Astrocyte (in vitro differentiated cells and primary cell): Measurements from ENCODE around the gene ARIH2. TPM values are rescaled to one million over a fixed set of nuclear protein-coding genes. Genes with fewer than 3 reads are reported as not detected.

Source experiments
- DNase-seq: peaks from one replicate; pipeline ENCODE4 v3.0.0-alpha.2; 2010; ENCODE audit warnings: low read depth
- FAIRE-seq: peaks from 2 replicates; lab custom pipeline; 2011; peaks lifted over from hg19 to GRCh38; lab: Jason Lieb, UNC
- H2AFZ ChIP-seq: 2 replicates; pipeline ENCODE4 v1.6.0; 2012; ENCODE audit warnings: low read depth, low read length, inconsistent platforms
- H3K27ac ChIP-seq: 2 replicates; pipeline ENCODE4 v1.5.1; 2011; ENCODE audit warnings: low read depth, low read length, inconsistent platforms
- H3K27me3 ChIP-seq: 2 replicates; pipeline ENCODE4 v1.6.0; 2011; ENCODE audit warnings: low read length, inconsistent platforms; ENCODE audit not compliant: insufficient read depth
- H3K36me3 ChIP-seq: 2 replicates; pipeline ENCODE4 v1.5.1; 2011; ENCODE audit warnings: low read length, inconsistent platforms; ENCODE audit not compliant: insufficient read depth
- H3K4me1 ChIP-seq: 2 replicates; pipeline ENCODE4 v1.5.1; 2011; ENCODE audit warnings: low read length, inconsistent platforms; ENCODE audit not compliant: insufficient read depth
- H3K4me2 ChIP-seq: 2 replicates; pipeline ENCODE4 v1.6.0; 2012; ENCODE audit warnings: low read length, inconsistent platforms
- H3K4me3 ChIP-seq: 2 replicates; pipeline ENCODE4 v1.5.1; 2011; ENCODE audit warnings: low read depth, mild to moderate bottlenecking, low read length, inconsistent platforms; ENCODE audit not compliant: insufficient read depth
- H3K79me2 ChIP-seq: 2 replicates; pipeline ENCODE4 v1.6.0; 2012; ENCODE audit warnings: mild to moderate bottlenecking, low read length, inconsistent platforms; ENCODE audit not compliant: insufficient read depth
- H3K9ac ChIP-seq: 2 replicates; pipeline ENCODE4 v1.6.0; 2012; ENCODE audit warnings: mild to moderate bottlenecking, low read length, inconsistent platforms
- H3K9me3 ChIP-seq: 2 replicates; pipeline ENCODE4 v1.5.1; 2012; ENCODE audit warnings: low read depth, mild to moderate bottlenecking, low read length, inconsistent platforms; ENCODE audit not compliant: insufficient read depth
- H4K20me1 ChIP-seq: 2 replicates; pipeline ENCODE4 v1.6.0; 2012; ENCODE audit warnings: low read length, inconsistent platforms; ENCODE audit not compliant: insufficient read depth
- H3K27ac Mint-ChIP-seq: one replicate; pipeline ENCODE4 v1.8.0; 2021; ENCODE audit warnings: mild to moderate bottlenecking, mixed read lengths; ENCODE audit not compliant: unreplicated experiment
- H3K27me3 Mint-ChIP-seq: one replicate; pipeline ENCODE4 v1.8.0; 2021; ENCODE audit warnings: low read depth, mixed read lengths; ENCODE audit not compliant: unreplicated experiment
- H3K36me3 Mint-ChIP-seq: one replicate; pipeline ENCODE4 v1.8.0; 2021; ENCODE audit warnings: low read depth, mixed read lengths; ENCODE audit not compliant: unreplicated experiment
- H3K4me1 Mint-ChIP-seq: one replicate; pipeline ENCODE4 v1.8.0; 2021; ENCODE audit warnings: low read depth, mixed read lengths; ENCODE audit not compliant: unreplicated experiment
- H3K4me3 Mint-ChIP-seq: one replicate; pipeline ENCODE4 v1.8.0; 2021; ENCODE audit warnings: mild to moderate bottlenecking, moderate library complexity, mixed read lengths; ENCODE audit not compliant: unreplicated experiment
- H3K9me3 Mint-ChIP-seq: one replicate; pipeline ENCODE4 v1.8.0; 2021; ENCODE audit warnings: mild to moderate bottlenecking, mixed read lengths; ENCODE audit not compliant: unreplicated experiment
- EZH2 ChIP-seq: IDR thresholded peaks from 2 replicates; pipeline ENCODE4 v1.6.1; 2012; ENCODE audit warnings: mild to moderate bottlenecking, low read length, inconsistent platforms; ENCODE audit not compliant: insufficient read depth
- total RNA-seq: library from RNA; stranded (reverse); gene quantifications from 2 replicates; pipeline ENCODE4 v1.2.1, GENCODE V29; 2021
- TF ChIP-seq, protein P1 (sequence below): IDR thresholded peaks from 2 replicates; pipeline ENCODE4 v1.5.1; 2011; ENCODE audit warnings: low read depth, mild to moderate bottlenecking, inconsistent platforms, low read length, moderate library complexity; ENCODE audit not compliant: insufficient read depth

ARIH2 gene
- total RNA-seq, 1 donor from 2014 or later, result 94.6 TPM

DNA sequence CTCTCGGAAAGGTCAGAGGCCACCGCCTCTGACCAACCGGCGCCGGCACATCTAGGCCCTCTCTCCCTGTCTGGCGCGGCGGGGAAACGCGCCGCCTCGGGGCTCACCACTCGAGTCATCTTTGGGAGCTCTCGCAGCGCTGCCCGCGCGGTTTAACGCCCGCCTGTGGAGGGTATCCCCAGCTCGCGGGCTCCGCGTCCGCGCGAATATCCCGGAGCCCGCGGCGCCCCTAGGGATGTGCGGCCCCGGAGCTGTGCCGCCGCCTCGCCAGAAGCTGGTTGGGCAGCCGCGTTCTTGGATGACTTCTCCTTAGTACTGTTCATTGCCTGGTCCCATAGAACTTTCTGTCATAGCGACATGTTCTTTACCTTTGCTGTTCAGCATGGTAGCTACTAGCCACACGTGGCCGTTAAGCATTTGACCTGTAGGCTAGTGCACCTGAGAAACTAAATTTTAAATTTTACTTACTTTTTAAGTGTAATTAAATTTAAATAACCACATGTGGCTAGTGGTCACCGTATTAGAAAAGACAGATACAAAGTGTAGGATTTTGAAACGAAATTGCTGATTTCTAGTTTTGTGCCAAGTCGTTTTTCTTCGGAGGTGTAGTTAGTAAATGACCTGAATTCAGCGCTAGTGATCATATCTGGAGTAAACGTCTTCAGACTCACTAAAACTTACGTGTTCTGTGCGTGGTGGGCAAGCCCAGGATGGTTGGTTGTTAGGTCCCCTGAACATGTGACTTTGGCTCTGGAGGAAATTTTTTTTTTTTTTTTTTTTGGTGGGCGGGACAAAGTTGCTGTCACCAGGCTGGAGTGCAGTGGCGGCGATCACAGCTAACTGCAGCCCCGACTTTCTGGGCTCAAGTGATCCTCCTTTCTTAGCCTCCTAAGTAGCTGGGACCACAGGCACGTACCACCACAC lies 835 bp downstream of the ARIH2 start:
- Histone ChIP-seq H2AFZ (peak overlapping the region; percentile 97), H3K79me2 (peaks cover 66% of the 10 kb centered on the region), H3K4me3 (peak overlapping the region; percentile 93), H3K27ac (peak overlapping the region; percentile 94), H3K27me3 (no peaks in the 10 kb centered on the region), H3K4me1 (peaks cover 8% of the 10 kb centered on the region), H3K9ac (peak overlapping the region; percentile 97), H3K36me3 (peaks cover 6% of the 10 kb centered on the region), H4K20me1 (peaks cover 30% of the 10 kb centered on the region), H3K4me2 (peak overlapping the region; percentile 88), H3K9me3 (no peaks in the 10 kb centered on the region)
- Mint-ChIP-seq H3K4me1 (peaks cover 6% of the 10 kb centered on the region), H3K4me3 (peak overlapping the region; percentile 94), H3K36me3 (no peaks in the 10 kb centered on the region), H3K9me3 (no peaks in the 10 kb centered on the region), H3K27ac (peak overlapping the region; percentile 81), H3K27me3 (no peaks in the 10 kb centered on the region)
- DNase-seq (peak; percentile 42), FAIRE-seq (no peak)
- no peak for TF ChIP-seq EZH2
- TF ChIP-seq, protein P1, sequence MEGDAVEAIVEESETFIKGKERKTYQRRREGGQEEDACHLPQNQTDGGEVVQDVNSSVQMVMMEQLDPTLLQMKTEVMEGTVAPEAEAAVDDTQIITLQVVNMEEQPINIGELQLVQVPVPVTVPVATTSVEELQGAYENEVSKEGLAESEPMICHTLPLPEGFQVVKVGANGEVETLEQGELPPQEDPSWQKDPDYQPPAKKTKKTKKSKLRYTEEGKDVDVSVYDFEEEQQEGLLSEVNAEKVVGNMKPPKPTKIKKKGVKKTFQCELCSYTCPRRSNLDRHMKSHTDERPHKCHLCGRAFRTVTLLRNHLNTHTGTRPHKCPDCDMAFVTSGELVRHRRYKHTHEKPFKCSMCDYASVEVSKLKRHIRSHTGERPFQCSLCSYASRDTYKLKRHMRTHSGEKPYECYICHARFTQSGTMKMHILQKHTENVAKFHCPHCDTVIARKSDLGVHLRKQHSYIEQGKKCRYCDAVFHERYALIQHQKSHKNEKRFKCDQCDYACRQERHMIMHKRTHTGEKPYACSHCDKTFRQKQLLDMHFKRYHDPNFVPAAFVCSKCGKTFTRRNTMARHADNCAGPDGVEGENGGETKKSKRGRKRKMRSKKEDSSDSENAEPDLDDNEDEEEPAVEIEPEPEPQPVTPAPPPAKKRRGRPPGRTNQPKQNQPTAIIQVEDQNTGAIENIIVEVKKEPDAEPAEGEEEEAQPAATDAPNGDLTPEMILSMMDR, result no peak

- Histone ChIP-seq H3K9me3 (no peaks in the 10 kb centered on the region), H3K9ac (no peak overlapping the region), H3K79me2 (peaks cover 95% of the 10 kb centered on the region), H3K4me1 (peaks cover 15% of the 10 kb centered on the region), H3K27me3 (no peaks in the 10 kb centered on the region), H4K20me1 (peaks cover 71% of the 10 kb centered on the region), H3K36me3 (peaks cover 13% of the 10 kb centered on the region), H3K4me2 (peak overlapping the region; percentile 8), H2AFZ (no peak overlapping the region), H3K27ac (no peak overlapping the region), H3K4me3 (no peak overlapping the region)
- DNase-seq (no peak), FAIRE-seq (no peak)
- Mint-ChIP-seq H3K27ac (peak overlapping the region; percentile 66), H3K27me3 (no peaks in the 10 kb centered on the region), H3K36me3 (peaks cover 7% of the 10 kb centered on the region), H3K9me3 (no peaks in the 10 kb centered on the region), H3K4me3 (no peak overlapping the region), H3K4me1 (peaks cover 34% of the 10 kb centered on the region)
- TF ChIP-seq EZH2, result no peak
- TF ChIP-seq, protein P1, result no peak
Measured at GRCh38 chr3:48926425-48927392, 8.1 kb downstream of the ARIH2 start.
